Thoracic aorta (tissue), 2 donors: ENCODE data around the gene OOSP1. TPM values are rescaled to one million over a fixed set of nuclear protein-coding genes. Genes with fewer than 3 reads are reported as not detected.

ENCODE experiments used
- ATAC-seq: fragments of 150-250 bp; one replicate; pipeline ENCODE4 v1.8.0; 2017; ENCODE audit warnings: low read depth; ENCODE audit not compliant: insufficient number of reproducible peaks, low FRiP score
- DNase-seq: peaks from one replicate; pipeline ENCODE4 v3.0.0-alpha.2; 2020; ENCODE audit warnings: low spot score
- H3K27ac ChIP-seq, 2 donors: fragments of 200-600 bp; sonication (generic); 1 replicate in 1 of 2; 2 replicates in 1 of 2; pipeline ENCODE4 v1.5.1; 2016; ENCODE audit warnings: mild to moderate bottlenecking in 2 of 2, moderate library complexity in 2 of 2
- H3K27me3 ChIP-seq: fragments of 200-600 bp; sonication (generic); replicated peaks from 2 replicates; pipeline ENCODE4 v1.6.0; 2016; ENCODE audit warnings: mild to moderate bottlenecking; ENCODE audit not compliant: insufficient read depth
- H3K36me3 ChIP-seq: fragments of 200-600 bp; sonication (generic); one replicate; pipeline ENCODE4 v1.5.1; 2016
- H3K4me1 ChIP-seq, 2 donors: fragments of 200-600 bp; sonication (generic); 1 replicate in 1 of 2; 2 replicates in 1 of 2; pipeline versions ENCODE4 v1.5.1 to v1.6.0; 2016; ENCODE audit warnings: low read depth in 2 of 2, mild to moderate bottlenecking in 1 of 2; ENCODE audit not compliant: control insufficient read depth in 1 of 2
- H3K4me3 ChIP-seq: fragments of 200-600 bp; sonication (generic); 2 replicates; pipeline ENCODE4 v1.5.1; 2016; ENCODE audit warnings: mild to moderate bottlenecking
- H3K9me3 ChIP-seq: fragments of 200-600 bp; sonication (generic); 2 replicates; pipeline ENCODE4 v1.5.1; 2016
- total RNA-seq, 2 donors: library from RNA; depleted of rRNA; stranded (reverse); fragments of >200 nt; gene quantifications; one replicate each; pipeline versions ENCODE4 v1.1.0 to v1.2.3, GENCODE V29; 2016
- TF ChIP-seq, protein P1 (sequence below): fragments of 200-600 bp; sonication (generic); IDR thresholded peaks from one replicate; pipeline ENCODE4 v1.5.1; 2019; ENCODE audit warnings: antibody characterized with exemption

OOSP1 gene, protein sequence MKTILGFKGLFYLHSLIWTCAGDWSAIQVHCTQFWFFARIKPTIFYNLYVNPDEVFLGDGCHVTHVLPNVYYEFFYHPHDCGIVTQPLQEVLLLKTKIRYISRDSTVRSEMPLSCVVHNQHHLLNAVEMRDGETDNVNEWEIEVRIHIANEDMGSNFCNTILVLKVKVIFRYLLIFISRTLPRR
- total RNA-seq: not detected

DNA sequence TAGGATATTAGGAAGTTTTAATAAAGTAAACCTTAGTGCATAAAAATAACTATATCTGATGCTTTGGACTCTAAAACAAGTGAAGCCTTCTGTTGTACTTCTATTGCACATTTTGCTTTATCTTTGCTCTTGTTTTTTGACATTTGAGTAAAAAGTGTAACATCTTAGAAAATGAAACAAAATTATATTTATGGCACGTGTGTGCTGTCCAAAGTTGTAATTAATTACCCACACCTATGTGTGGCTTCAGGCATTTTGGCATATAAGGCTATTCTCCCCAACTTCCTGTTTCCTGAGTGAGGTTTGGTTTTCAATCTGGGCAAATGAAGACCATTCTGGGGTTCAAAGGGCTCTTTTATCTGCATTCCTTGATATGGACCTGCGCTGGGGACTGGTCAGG is at the start of gene OOSP1:
Gene OOSP1 (plus strand): TSS at position 301 of the 400 bp plus-strand sequence. CDS start 23 bp downstream, at position 324.
- no peaks in the 10 kb centered on the region for H3K9me3 ChIP-seq
- no peak within 1 kb of the TSS for H3K27ac ChIP-seq
- H3K27me3 ChIP-seq: no peaks in the 10 kb centered on the region
- H3K36me3 ChIP-seq: no peaks in the 10 kb centered on the region
- TF ChIP-seq, protein P1, sequence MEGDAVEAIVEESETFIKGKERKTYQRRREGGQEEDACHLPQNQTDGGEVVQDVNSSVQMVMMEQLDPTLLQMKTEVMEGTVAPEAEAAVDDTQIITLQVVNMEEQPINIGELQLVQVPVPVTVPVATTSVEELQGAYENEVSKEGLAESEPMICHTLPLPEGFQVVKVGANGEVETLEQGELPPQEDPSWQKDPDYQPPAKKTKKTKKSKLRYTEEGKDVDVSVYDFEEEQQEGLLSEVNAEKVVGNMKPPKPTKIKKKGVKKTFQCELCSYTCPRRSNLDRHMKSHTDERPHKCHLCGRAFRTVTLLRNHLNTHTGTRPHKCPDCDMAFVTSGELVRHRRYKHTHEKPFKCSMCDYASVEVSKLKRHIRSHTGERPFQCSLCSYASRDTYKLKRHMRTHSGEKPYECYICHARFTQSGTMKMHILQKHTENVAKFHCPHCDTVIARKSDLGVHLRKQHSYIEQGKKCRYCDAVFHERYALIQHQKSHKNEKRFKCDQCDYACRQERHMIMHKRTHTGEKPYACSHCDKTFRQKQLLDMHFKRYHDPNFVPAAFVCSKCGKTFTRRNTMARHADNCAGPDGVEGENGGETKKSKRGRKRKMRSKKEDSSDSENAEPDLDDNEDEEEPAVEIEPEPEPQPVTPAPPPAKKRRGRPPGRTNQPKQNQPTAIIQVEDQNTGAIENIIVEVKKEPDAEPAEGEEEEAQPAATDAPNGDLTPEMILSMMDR: no peak
- H3K4me3 ChIP-seq: no peak within 1 kb of the TSS
- DNase-seq: no peak
- ATAC-seq: no peak
- H3K4me1 ChIP-seq: no peaks in the 10 kb centered on the region

DNA sequence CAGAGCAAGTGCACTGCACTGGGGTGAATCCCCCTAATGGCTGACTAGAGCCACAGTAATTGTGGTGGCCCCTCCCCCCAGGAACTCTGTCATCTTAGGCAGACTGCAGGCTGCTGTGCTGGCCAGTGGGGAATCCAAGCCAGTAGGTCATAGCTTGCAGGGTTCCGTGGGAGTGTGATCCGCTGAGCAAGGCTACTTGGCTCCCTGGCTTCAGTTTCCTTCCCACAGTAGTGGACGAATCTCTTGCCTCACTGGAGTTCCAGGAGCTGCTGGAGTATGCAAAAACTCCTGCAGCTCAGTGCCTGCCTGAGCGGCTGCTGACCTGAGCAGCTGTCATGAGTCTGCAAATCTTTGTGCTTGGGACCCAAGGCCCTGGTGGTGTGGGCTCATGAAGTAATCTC is 46.5 kb upstream of the OOSP1 start:
- ATAC-seq (no peak), DNase-seq (no peak)
- TF ChIP-seq, protein P1: no peak
- Histone ChIP-seq H3K9me3 (peaks cover 15% of the 10 kb centered on the region), H3K4me3 (no peak overlapping the region), H3K27me3 (no peaks in the 10 kb centered on the region), H3K36me3 (no peaks in the 10 kb centered on the region), H3K27ac (no peak overlapping the region), H3K4me1 (no peaks in the 10 kb centered on the region)

DNA sequence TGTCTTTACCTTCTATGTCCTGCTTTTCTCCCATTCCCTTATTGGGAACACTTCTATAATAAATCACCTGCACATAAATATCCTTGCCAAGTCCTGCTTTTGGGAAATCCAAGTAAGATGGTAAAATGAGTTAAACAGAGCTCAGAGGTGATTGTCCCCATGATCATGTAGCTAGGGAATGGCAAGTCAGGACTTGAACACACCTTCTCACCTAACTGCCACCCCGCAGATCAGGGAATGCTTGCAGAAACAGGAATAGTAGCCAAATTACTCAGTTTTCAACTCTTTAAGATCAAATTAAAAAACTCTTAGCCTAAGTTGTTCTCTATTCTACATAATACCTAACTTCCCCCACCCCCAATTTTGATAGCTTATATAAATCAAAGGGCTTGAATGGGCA is 43.6 kb upstream of the OOSP1 start:
- Histone ChIP-seq H3K36me3 (no peaks in the 10 kb centered on the region), H3K4me1 (no peaks in the 10 kb centered on the region), H3K27me3 (no peaks in the 10 kb centered on the region), H3K4me3 (no peak overlapping the region), H3K27ac (no peak overlapping the region), H3K9me3 (peaks cover 5% of the 10 kb centered on the region)
- TF ChIP-seq, protein P1: no peak
- DNase-seq (no peak), ATAC-seq (no peak)

DNA sequence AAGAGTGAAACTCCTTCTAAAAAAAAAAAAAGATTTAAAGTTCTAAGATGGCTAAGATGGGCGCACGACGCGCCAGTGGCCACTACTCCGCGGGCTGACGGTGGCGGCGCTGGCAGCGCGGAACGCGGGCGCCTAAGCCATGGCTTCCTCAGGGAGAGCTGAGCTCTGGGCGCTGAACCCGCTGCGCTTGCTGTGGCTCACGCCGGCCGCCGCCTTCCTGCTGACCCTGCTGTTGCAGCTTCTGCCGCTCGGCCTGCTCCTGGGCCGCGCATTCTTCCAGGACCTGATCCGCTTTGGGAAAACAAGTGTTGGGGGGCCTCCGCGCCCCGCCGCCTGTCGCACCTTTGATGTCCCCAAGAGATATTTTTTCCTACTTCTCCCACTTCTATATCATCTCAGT is 40.2 kb upstream of the OOSP1 start:
- Histone ChIP-seq H3K4me3 (no peak overlapping the region), H3K9me3 (no peaks in the 10 kb centered on the region), H3K27me3 (no peaks in the 10 kb centered on the region), H3K36me3 (no peaks in the 10 kb centered on the region), H3K4me1 (no peaks in the 10 kb centered on the region), H3K27ac (no peak overlapping the region)
- no peak for ATAC-seq
- DNase-seq: no peak
- TF ChIP-seq, protein P1: no peak

DNA sequence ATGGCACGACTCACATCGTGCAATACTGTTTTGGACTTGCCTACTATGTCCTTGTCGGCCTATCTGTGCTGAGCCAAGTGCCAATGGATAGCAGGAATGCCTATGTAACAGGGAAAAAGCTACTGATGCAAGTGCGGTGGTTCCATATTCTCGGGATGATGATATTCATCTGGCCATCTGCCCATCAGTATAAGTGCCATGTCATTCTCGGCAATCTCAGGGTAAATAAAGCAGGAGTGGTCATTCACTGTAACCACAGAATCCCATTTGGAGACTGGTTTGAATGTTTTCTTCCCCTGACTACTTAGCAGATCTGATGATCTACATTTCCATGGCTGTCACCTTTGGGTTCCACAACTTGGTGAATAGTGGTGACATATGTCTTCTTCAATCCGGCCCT is 39.6 kb upstream of the OOSP1 start:
- Histone ChIP-seq H3K4me1 (no peaks in the 10 kb centered on the region), H3K36me3 (no peaks in the 10 kb centered on the region)
- TF ChIP-seq, protein P1: no peak

More for the DNA sequence above, 39.6 kb upstream of the OOSP1 start:
- no peak overlapping the region for H3K4me3 ChIP-seq
- DNase-seq (no peak), ATAC-seq (no peak)
- H3K9me3 ChIP-seq: no peaks in the 10 kb centered on the region
- no peaks in the 10 kb centered on the region for H3K27me3 ChIP-seq
- H3K27ac ChIP-seq: no peak overlapping the region
